Neural progenitor cell (in vitro differentiated cells): ENCODE measurements around the gene EP400.

Source experiments
- EZH2phosphoT487 ChIP-seq: fragments of 200-600 bp; sonication (generic); IDR thresholded peaks from 2 replicates; pipeline ENCODE4 v1.6.1; 2017; ENCODE audit warnings: antibody characterized with exemption
- TF ChIP-seq, protein P1 (sequence below): fragments of 200-600 bp; sonication (generic); IDR thresholded peaks from 2 replicates; pipeline ENCODE4 v1.5.1; 2017; ENCODE audit warnings: antibody characterized with exemption, mild to moderate bottlenecking

DNA sequence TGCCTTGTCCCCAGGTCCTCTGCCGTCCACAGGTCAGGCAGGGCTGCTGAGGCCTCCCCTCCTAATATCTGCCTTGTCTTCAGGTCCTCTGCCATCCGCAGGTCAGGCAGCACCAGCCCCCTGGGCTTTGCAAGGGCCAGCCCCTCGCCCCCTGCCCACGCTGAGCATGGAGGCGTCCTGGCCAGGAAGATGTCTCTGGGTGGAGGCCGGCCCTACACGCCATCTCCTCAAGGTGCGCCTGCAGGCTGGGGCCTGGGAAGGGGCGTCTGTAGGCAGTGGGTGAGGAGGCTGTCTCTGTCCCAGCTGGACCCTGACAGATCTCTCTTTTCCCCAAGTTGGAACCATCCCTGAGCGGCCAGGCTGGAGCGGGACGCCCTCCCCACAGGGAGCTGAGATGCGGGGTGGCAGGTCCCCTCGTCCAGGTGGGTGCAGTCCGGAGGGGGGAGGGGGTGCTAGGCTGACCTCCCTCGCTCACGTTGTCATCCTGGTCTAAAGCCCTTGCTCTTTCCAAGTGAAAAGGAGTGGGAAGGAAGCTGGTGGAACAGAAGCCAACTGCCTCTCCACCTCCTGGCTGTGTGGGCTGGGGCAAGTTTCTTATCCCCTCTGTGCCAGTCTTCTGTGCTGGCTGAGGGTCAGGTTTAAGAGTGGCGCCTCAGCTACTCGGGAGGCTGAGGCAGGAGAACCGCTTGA is 34.6 kb upstream of the EP400 start:
- TF ChIP-seq, protein P1, sequence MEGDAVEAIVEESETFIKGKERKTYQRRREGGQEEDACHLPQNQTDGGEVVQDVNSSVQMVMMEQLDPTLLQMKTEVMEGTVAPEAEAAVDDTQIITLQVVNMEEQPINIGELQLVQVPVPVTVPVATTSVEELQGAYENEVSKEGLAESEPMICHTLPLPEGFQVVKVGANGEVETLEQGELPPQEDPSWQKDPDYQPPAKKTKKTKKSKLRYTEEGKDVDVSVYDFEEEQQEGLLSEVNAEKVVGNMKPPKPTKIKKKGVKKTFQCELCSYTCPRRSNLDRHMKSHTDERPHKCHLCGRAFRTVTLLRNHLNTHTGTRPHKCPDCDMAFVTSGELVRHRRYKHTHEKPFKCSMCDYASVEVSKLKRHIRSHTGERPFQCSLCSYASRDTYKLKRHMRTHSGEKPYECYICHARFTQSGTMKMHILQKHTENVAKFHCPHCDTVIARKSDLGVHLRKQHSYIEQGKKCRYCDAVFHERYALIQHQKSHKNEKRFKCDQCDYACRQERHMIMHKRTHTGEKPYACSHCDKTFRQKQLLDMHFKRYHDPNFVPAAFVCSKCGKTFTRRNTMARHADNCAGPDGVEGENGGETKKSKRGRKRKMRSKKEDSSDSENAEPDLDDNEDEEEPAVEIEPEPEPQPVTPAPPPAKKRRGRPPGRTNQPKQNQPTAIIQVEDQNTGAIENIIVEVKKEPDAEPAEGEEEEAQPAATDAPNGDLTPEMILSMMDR: no peak
- TF ChIP-seq EZH2phosphoT487: no peak
